Measurements from ENCODE around the gene FGR. TPM values are rescaled to one million over a fixed set of nuclear protein-coding genes. Genes with fewer than 3 reads are reported as not detected.
A peak's percentile ranks its signal among the peaks of the same experiment; 100 is the strongest.

The FGR gene
- total RNA-seq, 1 donor from 2014 or later: 3.5 TPM

DNA sequence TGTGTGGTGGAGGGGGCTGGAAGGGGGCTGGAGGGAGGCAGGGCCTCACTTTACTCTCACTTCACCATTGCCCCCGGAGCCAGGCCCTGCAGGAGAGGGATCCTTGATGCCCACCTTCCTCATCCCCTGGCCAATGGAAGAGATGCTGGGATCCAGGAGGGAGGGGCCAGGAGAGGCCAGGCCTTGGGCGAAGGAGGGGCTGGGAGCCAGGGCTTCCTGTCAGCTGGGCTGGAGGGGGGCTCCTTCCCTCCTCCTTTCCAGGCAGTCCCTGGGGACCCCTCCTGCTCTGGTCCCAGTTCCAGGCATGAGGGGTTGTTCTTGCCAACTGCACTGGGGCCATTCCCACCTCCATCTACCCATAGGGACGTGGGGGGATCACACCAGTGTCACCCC, 36.7 kb downstream of the FGR start:
- intact Hi-C loops (cut with micrococcal nuclease): no loop called here

DNA sequence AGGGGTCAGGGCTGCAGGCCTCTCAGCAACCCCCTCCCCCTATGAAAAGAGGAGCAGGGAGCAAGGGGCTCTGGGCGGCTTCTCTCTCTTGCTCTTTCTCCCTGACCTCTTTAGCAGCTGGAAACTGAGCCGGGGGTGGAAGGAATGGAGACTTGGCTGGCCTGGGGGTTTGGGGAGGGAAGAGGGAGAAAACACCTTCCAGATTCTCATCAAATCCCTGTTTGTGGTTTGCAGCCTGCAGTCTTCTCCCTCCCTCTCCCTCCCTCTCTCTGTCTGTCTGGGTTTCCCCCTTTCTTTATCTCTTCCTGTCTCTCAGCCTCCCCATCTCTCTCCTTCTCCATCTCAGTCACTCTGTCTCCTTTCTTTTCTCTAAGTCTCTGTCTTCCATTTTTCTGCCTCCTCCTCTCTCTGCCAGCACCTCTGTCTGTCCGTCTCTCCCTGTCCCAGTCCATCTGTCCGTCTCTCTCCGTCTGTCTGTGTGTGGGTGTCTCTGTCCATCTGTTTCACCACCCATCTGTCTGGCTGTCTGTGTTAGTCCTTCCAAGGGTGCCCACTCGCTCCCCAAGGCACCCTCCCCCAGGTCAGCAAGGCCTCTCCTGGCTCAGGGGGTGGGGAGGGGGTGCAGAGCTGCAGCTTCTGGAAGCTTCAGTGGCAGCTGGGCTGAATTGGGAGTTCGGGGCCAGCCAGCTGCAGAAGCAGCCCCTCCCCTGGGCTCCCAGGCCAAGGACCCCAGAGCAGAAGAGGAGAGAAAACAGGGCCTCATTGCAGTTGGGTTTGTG, 37.3 kb downstream of the FGR start:
- DNase-seq: no peak
- intact Hi-C loops (cut with micrococcal nuclease): no loop called here
- peak overlapping the region; percentile 99 for H3K4me3 ChIP-seq

More for the DNA sequence above, 36.7 kb downstream of the FGR start:
- H3K4me1 ChIP-seq: peaks cover 100% of the 10 kb centered on the region
- no peaks in the 10 kb centered on the region for H3K27me3 ChIP-seq (ENCODE audit: low read depth)
- peak overlapping the region; percentile 99 for H3K4me3 ChIP-seq
- DNase-seq: peak; percentile 71
- no peaks in the 10 kb centered on the region for H3K9me3 ChIP-seq (replicated peaks)
- TF ChIP-seq, protein P1, sequence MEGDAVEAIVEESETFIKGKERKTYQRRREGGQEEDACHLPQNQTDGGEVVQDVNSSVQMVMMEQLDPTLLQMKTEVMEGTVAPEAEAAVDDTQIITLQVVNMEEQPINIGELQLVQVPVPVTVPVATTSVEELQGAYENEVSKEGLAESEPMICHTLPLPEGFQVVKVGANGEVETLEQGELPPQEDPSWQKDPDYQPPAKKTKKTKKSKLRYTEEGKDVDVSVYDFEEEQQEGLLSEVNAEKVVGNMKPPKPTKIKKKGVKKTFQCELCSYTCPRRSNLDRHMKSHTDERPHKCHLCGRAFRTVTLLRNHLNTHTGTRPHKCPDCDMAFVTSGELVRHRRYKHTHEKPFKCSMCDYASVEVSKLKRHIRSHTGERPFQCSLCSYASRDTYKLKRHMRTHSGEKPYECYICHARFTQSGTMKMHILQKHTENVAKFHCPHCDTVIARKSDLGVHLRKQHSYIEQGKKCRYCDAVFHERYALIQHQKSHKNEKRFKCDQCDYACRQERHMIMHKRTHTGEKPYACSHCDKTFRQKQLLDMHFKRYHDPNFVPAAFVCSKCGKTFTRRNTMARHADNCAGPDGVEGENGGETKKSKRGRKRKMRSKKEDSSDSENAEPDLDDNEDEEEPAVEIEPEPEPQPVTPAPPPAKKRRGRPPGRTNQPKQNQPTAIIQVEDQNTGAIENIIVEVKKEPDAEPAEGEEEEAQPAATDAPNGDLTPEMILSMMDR (IDR thresholded peaks at IDR 0.05; ENCODE audit: borderline replicate concordance): no peak
- peak overlapping the region; percentile 98 for H3K27ac ChIP-seq (replicated peaks)
- no peaks in the 10 kb centered on the region for H3K36me3 ChIP-seq

DNA sequence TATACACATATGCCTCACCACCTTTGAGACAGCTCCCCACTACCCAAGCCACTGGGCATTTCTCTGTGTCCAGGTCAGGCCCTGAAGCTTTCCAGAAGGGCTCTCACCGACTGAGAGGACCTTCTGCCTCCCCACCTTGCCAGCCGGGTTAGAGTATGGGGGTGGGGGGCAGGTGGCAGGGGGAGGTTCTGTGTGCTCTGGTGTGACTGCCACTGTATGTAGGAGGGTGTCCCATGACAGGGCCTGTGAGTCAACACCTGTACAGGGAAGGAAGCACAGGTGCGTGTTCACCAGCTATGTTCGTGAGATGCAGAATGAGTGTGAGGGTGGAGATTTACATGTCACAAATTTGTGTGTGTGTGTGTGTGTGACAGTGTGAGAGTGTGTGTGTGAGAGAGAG, 38.0 kb downstream of the FGR start:
- H3K27ac ChIP-seq (replicated peaks): peak overlapping the region; percentile 98
- intact Hi-C loops (cut with micrococcal nuclease): no loop called here

More for the DNA sequence above, 37.3 kb downstream of the FGR start:
- no peaks in the 10 kb centered on the region for H3K9me3 ChIP-seq (replicated peaks)
- H3K36me3 ChIP-seq: no peaks in the 10 kb centered on the region
- H3K27ac ChIP-seq (replicated peaks): peak overlapping the region; percentile 98
- H3K27me3 ChIP-seq (ENCODE audit: low read depth): no peaks in the 10 kb centered on the region
- TF ChIP-seq, protein P1 (IDR thresholded peaks at IDR 0.05; ENCODE audit: borderline replicate concordance): no peak
- H3K4me1 ChIP-seq: peaks cover 100% of the 10 kb centered on the region

DNA sequence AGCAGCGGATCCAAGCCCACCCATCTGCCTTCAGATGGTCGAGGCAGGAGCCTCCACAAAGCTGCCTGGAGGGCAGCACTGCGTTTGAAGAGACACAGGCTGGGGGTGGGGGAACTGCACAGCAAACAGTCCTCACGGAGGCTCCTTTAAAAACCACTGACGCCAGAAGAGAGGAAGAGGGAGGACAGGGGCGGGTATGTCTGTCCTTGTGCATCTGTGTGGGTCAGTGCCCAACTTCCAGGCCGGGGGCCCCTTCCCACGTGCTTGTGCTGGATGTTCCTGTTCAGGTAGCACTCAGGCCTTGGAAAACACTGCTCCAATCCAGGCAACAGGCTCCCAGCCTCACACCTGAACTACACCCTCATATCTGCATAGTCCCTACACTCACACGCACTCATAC, 38.7 kb downstream of the FGR start:
- intact Hi-C loops (cut with micrococcal nuclease): no loop called here
- TF ChIP-seq, protein P1 (IDR thresholded peaks at IDR 0.05; ENCODE audit: borderline replicate concordance): no peak
- DNase-seq: no peak
- no peaks in the 10 kb centered on the region for H3K36me3 ChIP-seq
- no peaks in the 10 kb centered on the region for H3K27me3 ChIP-seq (ENCODE audit: low read depth)
- H3K4me3 ChIP-seq: no peak overlapping the region
- H3K9me3 ChIP-seq (replicated peaks): no peaks in the 10 kb centered on the region
- peak overlapping the region; percentile 98 for H3K27ac ChIP-seq (replicated peaks)
- peaks cover 100% of the 10 kb centered on the region for H3K4me1 ChIP-seq

More for the DNA sequence above, 38.0 kb downstream of the FGR start:
- no peak for DNase-seq
- TF ChIP-seq, protein P1 (IDR thresholded peaks at IDR 0.05; ENCODE audit: borderline replicate concordance): no peak
- H3K36me3 ChIP-seq: no peaks in the 10 kb centered on the region
- H3K9me3 ChIP-seq (replicated peaks): no peaks in the 10 kb centered on the region
- no peak overlapping the region for H3K4me3 ChIP-seq
- H3K27me3 ChIP-seq (ENCODE audit: low read depth): no peaks in the 10 kb centered on the region
- H3K4me1 ChIP-seq: peaks cover 100% of the 10 kb centered on the region

DNA sequence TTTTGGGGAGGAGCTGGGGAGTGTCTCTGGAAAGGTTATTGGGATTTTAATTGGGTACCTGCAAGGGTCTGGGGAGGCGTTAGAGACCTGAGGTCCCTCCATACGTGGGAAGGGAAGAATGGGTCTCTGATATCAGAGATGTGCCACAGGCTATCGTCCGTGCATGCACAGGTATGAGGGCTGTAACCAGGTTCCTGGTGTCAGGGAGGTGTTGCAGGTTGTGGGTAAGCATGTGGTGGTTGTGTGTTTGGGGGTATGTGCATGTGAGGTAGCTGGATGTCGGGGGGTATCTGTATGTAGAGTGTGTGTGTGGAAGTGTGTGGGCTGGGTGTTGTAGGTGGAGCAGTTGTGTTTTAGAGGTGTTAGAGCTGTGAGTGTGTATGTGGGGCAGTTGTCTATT, 39.4 kb downstream of the FGR start:
- no peak for DNase-seq
- TF ChIP-seq, protein P1 (IDR thresholded peaks at IDR 0.05; ENCODE audit: borderline replicate concordance): no peak
- H3K4me3 ChIP-seq: no peak overlapping the region
- peaks cover 100% of the 10 kb centered on the region for H3K4me1 ChIP-seq
- H3K27ac ChIP-seq (replicated peaks): peak overlapping the region; percentile 98
- H3K9me3 ChIP-seq (replicated peaks): no peaks in the 10 kb centered on the region
- H3K36me3 ChIP-seq: no peaks in the 10 kb centered on the region
- intact Hi-C loops (cut with micrococcal nuclease): no loop called here
- H3K27me3 ChIP-seq (ENCODE audit: low read depth): no peaks in the 10 kb centered on the region
